Smooth muscle cell (in vitro differentiated cells): ENCODE results near the gene CYB5B. TPM values are rescaled to one million over a fixed set of nuclear protein-coding genes. Genes with fewer than 3 reads are reported as not detected.

ENCODE experiments used
- DNase-seq: peaks from one replicate; lab custom pipeline; 2025; ENCODE audit not compliant: unreplicated experiment; lab: John Stamatoyannopoulos, UW
- H2AFZ ChIP-seq: fragments of 200-600 bp; sonication (generic); 2 replicates; pipeline ENCODE4 v1.6.0; 2016; ENCODE audit warnings: antibody characterized with exemption, low read depth, mild to moderate bottlenecking
- H3F3A ChIP-seq: fragments of 200-600 bp; sonication (generic); 2 replicates; pipeline ENCODE4 v1.6.0; 2017; ENCODE audit warnings: antibody characterized with exemption, low read depth
- H3K27ac ChIP-seq: fragments of 200-600 bp; sonication (generic); 2 replicates; pipeline ENCODE4 v1.5.1; 2016; ENCODE audit warnings: low read depth, mild to moderate bottlenecking
- H3K27me3 ChIP-seq: fragments of 200-600 bp; sonication (generic); 2 replicates; pipeline ENCODE4 v1.6.1; 2016; ENCODE audit warnings: low read depth, mild to moderate bottlenecking
- H3K36me3 ChIP-seq: fragments of 200-600 bp; sonication (generic); 2 replicates; pipeline ENCODE4 v1.5.1; 2016; ENCODE audit warnings: low read depth
- H3K4me1 ChIP-seq: fragments of 200-600 bp; sonication (generic); 2 replicates; pipeline ENCODE4 v1.5.1; 2016; ENCODE audit warnings: low read depth
- H3K4me2 ChIP-seq: fragments of 200-600 bp; sonication (generic); 2 replicates; pipeline ENCODE4 v1.6.0; 2016; ENCODE audit warnings: mild to moderate bottlenecking
- H3K4me3 ChIP-seq: fragments of 200-600 bp; sonication (generic); 2 replicates; pipeline ENCODE4 v1.5.1; 2016; ENCODE audit warnings: mild to moderate bottlenecking
- H3K79me2 ChIP-seq: fragments of 200-600 bp; sonication (generic); 2 replicates; pipeline ENCODE4 v1.6.0; 2016; ENCODE audit warnings: low read depth, mild to moderate bottlenecking
- H3K9ac ChIP-seq: fragments of 200-600 bp; sonication (generic); 2 replicates; pipeline ENCODE4 v1.6.0; 2016; ENCODE audit warnings: low read depth
- H3K9me3 ChIP-seq: fragments of 200-600 bp; sonication (generic); replicated peaks from 2 replicates; pipeline ENCODE4 v1.5.1; 2016; ENCODE audit warnings: low read depth
- H4K20me1 ChIP-seq: fragments of 200-600 bp; sonication (generic); 2 replicates; pipeline ENCODE4 v1.6.0; 2016; ENCODE audit warnings: low read depth
- WGBS: methylation state at CpG from one replicate; pipeline ENCODE4 v1.1.7; 2016; ENCODE audit warnings: low lambda C conversion rate; 5-methylcytosine and 5-hydroxymethylcytosine counted together
- polyA plus RNA-seq: library from polyadenylated mRNA; unstranded; fragments of >200 nt; fragmentation: Nextera tagmentation; extraction: Ambion mirVana; gene quantifications from 2 replicates; pipeline ENCODE4 v1.2.1, GENCODE V29; 2016
- total RNA-seq: library from RNA; depleted of rRNA; stranded (reverse); fragments of >200 nt; gene quantifications from 2 replicates; pipeline ENCODE4 v1.2.3, GENCODE V29; 2014
- TF ChIP-seq, protein P1 (sequence below): fragments of 200-600 bp; sonication (generic); IDR thresholded peaks from 2 replicates; pipeline ENCODE4 v1.5.1; 2017; ENCODE audit warnings: borderline replicate concordance, mild to moderate bottlenecking, antibody characterized with exemption; ENCODE audit not compliant: insufficient read depth, poor library complexity, severe bottlenecking

The CYB5B gene
- total and polyA plus RNA-seq, 2 experiments from 2014 or later = 64.0 to 99.8 TPM

- WGBS = 96% methylated on average over 4 of the region's 4 CpGs
- Histone ChIP-seq H3K79me2 (no peaks in the 10 kb centered on the region), H2AFZ (no peak overlapping the region), H3K4me2 (no peak overlapping the region), H3K4me1 (no peaks in the 10 kb centered on the region), H3K36me3 (no peaks in the 10 kb centered on the region), H3F3A (no peaks in the 10 kb centered on the region), H3K9me3 (no peaks in the 10 kb centered on the region), H3K27ac (no peak overlapping the region), H3K9ac (no peak overlapping the region), H3K27me3 (no peaks in the 10 kb centered on the region), H3K4me3 (no peak overlapping the region), H4K20me1 (no peaks in the 10 kb centered on the region)
- DNase-seq = no peak
- TF ChIP-seq, protein P1, sequence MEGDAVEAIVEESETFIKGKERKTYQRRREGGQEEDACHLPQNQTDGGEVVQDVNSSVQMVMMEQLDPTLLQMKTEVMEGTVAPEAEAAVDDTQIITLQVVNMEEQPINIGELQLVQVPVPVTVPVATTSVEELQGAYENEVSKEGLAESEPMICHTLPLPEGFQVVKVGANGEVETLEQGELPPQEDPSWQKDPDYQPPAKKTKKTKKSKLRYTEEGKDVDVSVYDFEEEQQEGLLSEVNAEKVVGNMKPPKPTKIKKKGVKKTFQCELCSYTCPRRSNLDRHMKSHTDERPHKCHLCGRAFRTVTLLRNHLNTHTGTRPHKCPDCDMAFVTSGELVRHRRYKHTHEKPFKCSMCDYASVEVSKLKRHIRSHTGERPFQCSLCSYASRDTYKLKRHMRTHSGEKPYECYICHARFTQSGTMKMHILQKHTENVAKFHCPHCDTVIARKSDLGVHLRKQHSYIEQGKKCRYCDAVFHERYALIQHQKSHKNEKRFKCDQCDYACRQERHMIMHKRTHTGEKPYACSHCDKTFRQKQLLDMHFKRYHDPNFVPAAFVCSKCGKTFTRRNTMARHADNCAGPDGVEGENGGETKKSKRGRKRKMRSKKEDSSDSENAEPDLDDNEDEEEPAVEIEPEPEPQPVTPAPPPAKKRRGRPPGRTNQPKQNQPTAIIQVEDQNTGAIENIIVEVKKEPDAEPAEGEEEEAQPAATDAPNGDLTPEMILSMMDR = no peak
Observed at GRCh38 chr16:69503244-69503643, 78.8 kb downstream of the CYB5B start.

- H2AFZ ChIP-seq = no peak overlapping the region
- no peak overlapping the region for H3K27ac ChIP-seq
- H3K4me1 ChIP-seq = no peaks in the 10 kb centered on the region
- H4K20me1 ChIP-seq = no peaks in the 10 kb centered on the region
- H3K9me3 ChIP-seq = no peaks in the 10 kb centered on the region
- no peaks in the 10 kb centered on the region for H3K79me2 ChIP-seq
- DNase-seq = no peak
- H3K9ac ChIP-seq = no peak overlapping the region
- H3K36me3 ChIP-seq = no peaks in the 10 kb centered on the region
- H3F3A ChIP-seq = no peaks in the 10 kb centered on the region
- no peak overlapping the region for H3K4me2 ChIP-seq
- TF ChIP-seq, protein P1 = no peak
- no peak overlapping the region for H3K4me3 ChIP-seq
- WGBS = 86% methylated on average over 4 of the region's 4 CpGs
- H3K27me3 ChIP-seq = no peaks in the 10 kb centered on the region
Observed at GRCh38 chr16:69508033-69508755, 83.8 kb downstream of the CYB5B start.

DNA sequence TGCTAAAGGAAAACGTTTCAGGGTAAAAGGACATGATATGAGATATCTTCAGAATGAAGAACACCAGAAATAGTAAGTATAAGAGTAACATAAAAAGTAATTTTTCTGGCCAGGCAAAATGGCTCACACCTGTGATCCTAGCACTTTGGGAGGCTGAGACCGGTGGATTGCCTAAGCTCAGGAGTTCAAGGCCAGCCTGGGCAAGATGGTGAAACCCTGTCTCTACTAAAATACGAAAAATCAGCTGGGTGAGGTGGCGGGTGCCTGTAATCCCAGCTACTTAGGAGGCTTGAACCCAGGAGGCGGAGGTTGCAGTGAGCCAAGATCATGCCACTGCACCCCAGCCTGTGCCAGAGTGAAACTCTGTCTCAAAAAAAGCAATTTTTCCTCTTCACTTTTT lies 84.7 kb downstream of the CYB5B start:
- Histone ChIP-seq H3K27me3 (no peaks in the 10 kb centered on the region), H3K79me2 (no peaks in the 10 kb centered on the region), H2AFZ (no peak overlapping the region), H3K4me2 (no peak overlapping the region), H3K4me1 (no peaks in the 10 kb centered on the region), H3K9me3 (no peaks in the 10 kb centered on the region), H3K9ac (no peak overlapping the region), H3K36me3 (no peaks in the 10 kb centered on the region), H3K27ac (no peak overlapping the region), H3K4me3 (no peak overlapping the region), H3F3A (no peaks in the 10 kb centered on the region), H4K20me1 (no peaks in the 10 kb centered on the region)
- TF ChIP-seq, protein P1 = no peak
- no peak for DNase-seq
- WGBS = 95% methylated on average over 5 of the region's 5 CpGs

- TF ChIP-seq, protein P1 = no peak
- whole genome bisulfite sequencing = 96% methylated on average over 4 of the region's 4 CpGs
- no peaks in the 10 kb centered on the region for H3K36me3 ChIP-seq
- no peaks in the 10 kb centered on the region for H3K79me2 ChIP-seq
- no peaks in the 10 kb centered on the region for H3K9me3 ChIP-seq
- no peak overlapping the region for H2AFZ ChIP-seq
- no peaks in the 10 kb centered on the region for H3K4me1 ChIP-seq
- DNase-seq = no peak
- H3K4me3 ChIP-seq = no peak overlapping the region
- H3K9ac ChIP-seq = no peak overlapping the region
- H3F3A ChIP-seq = no peaks in the 10 kb centered on the region
- H3K27ac ChIP-seq = no peak overlapping the region
- no peaks in the 10 kb centered on the region for H3K27me3 ChIP-seq
- no peaks in the 10 kb centered on the region for H4K20me1 ChIP-seq
- no peak overlapping the region for H3K4me2 ChIP-seq
Observed at GRCh38 chr16:69511651-69512050, 87.2 kb downstream of the CYB5B start.
